UCSD-AML1 (cell line): ENCODE results near the gene PELI3.
A peak's percentile ranks its signal among the peaks of the same experiment; 100 is the strongest.

Experiments
- DNase-seq: peaks from one replicate; lab custom pipeline; 2025; ENCODE audit not compliant: unreplicated experiment; lab: John Stamatoyannopoulos, UW

Gene PELI3

GRCh38 chr11:66497206-66497605 lies 30.5 kb downstream of the PELI3 start:
- DNase-seq, result no peak

GRCh38 chr11:66498506-66498905 lies 31.8 kb downstream of the PELI3 start:
- no peak for DNase-seq

- DNase-seq, result no peak
Measured at GRCh38 chr11:66505276-66505816, 38.6 kb downstream of the PELI3 start.

- peak; percentile 30 for DNase-seq
Measured at GRCh38 chr11:66509131-66509561, 42.4 kb downstream of the PELI3 start.

GRCh38 chr11:66510271-66510989 lies 43.7 kb downstream of the PELI3 start, which contains the start of gene BBS1:
BBS1 (plus strand) TSS chr11:66510635; CDS start chr11:66510660, 25 bp downstream.
- DNase-seq, result peak; percentile 84

GRCh38 chr11:66510990-66511339 lies 44.3 kb downstream of the PELI3 start:
- DNase-seq, result no peak

GRCh38 chr11:66523611-66524010 lies 56.9 kb downstream of the PELI3 start:
- no peak for DNase-seq

- no peak for DNase-seq
Measured at GRCh38 chr11:66524304-66525040, 57.8 kb downstream of the PELI3 start.
